DMS114 treated with DMSO at 0.1 percent for 48 hours (cell line): ENCODE data around the gene AGBL4.

Experiments used
- DNase-seq: peaks from one replicate; lab custom pipeline; 2025; ENCODE audit not compliant: unreplicated experiment; lab: John Stamatoyannopoulos, UW

AGBL4 gene

DNA sequence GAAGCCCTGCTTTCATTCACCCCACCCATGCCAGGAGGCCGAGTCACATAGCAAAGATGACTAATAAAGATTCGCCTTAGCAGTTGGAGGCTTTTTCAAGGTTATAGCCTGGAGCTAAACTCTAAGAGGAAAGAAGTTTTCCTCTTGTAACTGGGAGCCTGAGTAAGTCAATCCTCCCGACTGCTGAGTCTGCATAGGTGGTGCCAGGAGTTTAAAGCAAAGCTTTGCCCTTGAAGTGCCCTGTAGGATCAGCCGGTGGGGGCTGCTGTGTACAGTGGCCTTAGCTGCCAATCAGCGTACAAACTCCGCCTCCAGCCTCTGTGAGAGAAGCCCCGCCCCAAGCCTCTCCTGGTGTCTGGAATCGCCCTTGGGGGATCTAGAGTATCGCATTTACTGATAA is 1404.2 kb downstream of the AGBL4 start:
- DNase-seq, result no peak

DNA sequence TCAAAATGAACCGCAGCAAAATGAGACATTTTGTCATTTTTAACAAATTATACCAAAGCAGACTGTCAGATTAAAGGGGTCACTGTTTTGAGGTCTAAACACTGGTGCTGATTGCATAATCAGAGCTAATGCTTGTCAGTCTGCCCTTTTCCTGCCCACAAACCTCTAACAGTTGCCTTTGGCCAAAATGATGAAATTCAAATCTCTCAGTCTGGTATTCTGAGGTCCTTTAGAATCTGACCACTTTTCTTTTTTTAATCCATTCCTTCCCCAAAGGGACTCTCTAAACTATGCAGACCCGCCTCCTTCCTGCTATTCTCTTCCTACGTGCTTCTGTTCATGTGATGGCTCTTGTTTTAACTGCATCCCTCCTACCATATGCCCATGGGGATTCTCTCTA is 1406.5 kb downstream of the AGBL4 start:
- DNase-seq, result no peak

DNA sequence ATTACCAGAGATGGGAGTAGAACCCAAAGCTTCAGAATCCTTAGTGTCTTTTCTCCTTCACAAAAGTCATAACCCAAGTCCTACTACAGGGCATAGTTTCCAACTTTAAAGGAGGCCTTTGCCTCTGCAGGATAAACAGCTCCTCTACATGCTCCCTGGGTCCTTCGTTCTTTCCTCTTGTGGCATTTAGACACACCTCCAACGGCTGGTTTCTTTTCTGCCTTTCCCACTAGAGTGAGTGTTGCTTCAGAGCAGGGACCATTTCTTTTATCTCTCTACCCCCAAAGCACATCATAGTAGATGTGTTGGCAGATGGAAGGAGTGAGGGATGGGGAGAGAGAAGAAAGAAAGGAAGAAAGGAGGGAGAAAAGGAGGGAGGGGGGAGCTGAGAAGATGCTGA is 1407.0 kb downstream of the AGBL4 start:
- no peak for DNase-seq

DNA sequence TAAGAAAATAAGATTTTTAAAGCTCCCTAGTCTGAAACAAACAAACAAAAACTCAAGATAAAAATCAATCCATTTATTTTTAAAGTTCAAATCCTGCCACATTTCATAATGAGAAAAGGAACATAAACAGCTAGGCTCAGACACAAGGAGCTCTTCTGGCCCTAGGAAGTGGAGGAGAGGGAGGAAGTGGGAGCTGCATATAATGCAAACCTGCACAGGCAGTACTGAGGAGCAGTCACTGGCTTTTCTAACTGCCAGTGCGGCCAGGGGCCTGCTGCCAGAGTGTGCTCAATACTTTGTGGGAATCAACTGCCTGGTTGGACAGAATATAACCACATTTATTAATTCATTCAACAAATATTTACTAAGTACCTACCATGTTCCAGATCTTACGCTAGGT is 1411.9 kb downstream of the AGBL4 start:
- DNase-seq, result no peak

DNA sequence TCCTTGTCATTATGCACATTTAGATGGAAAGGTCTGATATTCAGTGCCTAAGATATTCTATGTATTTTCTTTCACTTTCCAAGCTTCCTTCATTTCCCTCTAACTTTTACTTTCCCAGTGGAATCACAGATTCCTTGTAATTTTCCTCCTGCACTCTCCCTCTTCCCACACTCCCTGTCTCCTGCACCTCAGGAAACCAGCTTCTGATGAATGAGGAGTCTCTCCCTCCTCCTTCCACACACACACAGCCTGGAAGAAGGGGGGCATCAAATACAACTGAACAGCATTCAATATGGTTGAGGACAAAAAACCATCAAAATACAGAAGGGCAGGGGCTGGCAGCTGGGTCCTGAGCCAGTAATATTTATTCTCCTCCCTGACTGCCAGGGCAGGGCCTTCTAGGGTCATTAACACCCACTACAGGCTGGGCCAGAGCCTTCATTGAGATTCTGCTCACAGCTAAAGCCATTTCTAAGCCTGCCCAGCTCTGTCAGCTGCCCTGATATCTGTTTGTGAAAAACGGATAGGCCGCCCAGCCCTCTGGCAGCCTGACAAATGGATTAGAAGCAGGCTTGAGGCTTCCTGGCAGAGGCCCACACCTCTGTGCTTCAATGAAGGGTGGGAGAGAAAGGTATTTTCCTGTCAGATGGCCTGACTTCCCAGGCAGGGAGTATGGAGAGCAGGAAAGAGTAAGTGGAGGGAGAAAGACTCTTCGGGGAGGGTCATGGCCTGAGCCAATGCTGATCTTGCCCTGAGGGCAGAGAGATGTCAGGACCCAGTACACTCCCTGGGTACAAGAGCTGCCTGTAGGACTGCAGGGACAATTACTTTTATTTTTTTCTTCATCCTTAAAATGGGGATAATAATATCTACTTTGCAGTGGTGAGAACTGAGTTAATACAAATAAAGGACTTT is 1412.9 kb downstream of the AGBL4 start:
- no peak for DNase-seq

DNA sequence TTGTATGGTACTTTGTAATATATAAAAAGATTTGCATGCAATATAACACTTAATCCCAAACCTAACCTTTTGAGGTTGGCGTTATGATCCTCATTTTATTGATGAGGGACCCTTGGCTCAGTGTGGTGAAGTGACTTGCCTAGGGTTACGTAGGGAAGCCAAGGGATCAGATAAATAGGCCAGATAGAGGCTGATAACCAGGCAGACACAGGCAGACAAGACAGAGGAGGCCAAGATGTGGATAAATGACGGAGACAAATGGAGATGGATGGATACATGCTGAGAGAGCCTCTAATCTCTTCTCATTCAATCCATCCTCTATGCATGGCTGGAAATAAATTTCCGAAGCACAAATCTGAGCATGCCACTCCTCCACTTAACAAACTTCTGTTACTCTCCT is 1414.9 kb downstream of the AGBL4 start:
- no peak for DNase-seq

DNA sequence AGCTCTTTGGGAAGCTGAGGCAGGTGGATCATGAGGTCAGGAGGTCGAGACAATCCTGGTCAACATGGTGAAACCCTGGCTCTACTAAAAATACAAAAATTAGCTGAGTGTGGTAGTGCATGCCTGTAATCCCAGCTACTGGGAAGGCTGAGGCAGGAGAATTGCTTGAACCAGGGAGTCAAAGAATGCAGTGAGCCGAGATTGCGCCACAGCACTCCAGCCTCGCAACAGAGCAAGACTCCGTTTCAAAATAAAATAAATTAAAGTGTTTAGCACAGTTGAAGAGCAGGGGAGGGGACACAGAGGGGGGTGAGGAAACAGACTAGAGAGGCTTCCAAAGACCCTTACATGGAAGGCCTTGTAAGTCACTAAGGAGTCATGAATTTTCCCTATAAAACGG is 1420.5 kb downstream of the AGBL4 start:
- no peak for DNase-seq

DNA sequence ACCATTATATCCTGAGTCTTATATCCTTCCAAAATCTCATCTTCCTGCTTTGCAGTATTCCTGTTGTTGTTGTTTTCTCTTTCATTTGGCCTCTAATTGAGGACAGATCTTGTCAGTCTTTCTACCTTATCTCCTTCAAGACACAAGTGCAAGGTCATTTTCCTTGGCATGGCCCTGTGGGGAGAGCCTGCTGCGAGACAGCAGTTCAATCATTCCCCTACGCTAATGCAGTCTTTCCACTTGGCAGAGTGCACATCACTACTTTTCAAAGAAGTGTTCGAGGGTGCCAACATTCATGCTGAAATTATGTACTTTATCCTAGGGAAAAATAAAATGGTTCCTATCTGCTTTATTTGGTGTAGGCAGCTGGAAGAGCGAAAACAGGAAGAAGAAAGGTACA is 1421.4 kb downstream of the AGBL4 start:
- DNase-seq, result no peak

DNA sequence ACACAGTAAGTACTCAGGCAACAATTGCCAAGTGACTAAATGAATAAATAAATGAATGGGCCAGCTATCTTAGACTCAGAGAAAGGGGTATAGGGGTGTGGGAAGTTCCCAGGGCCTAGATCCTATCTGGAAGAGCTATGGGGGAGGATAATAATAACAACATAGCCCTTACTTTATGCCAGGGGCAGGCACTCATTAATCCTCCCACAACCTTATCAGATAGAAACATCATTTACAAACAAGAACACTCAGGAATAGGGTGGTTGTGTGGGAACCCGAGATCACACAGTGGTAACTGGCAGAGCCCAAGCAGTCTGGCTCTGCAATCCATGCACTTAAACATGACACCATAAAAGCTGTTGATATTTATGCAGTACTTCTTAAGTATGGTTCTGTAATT is 1423.6 kb downstream of the AGBL4 start:
- DNase-seq, result no peak

DNA sequence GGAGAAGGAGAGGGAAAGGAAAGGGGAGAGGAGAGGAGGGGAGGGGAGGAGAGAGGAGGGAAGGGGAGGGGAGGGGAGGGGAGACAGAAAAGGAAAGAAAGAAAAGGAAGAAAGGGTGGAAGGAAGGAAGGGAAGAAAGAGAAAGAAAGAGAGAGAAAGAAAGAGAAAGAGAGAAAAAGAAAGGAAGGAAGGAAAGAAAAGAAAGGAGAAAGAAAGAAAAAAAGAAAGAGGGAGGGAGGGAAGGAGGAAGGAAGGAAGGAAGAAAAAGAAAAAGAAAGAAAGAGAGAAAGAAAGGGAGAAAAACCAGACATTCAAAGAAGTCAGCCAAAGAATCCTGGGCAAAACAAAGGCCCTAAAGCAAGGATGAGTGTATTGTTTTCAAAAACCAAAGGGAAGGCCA is 1426.1 kb downstream of the AGBL4 start:
- DNase-seq, result no peak

DNA sequence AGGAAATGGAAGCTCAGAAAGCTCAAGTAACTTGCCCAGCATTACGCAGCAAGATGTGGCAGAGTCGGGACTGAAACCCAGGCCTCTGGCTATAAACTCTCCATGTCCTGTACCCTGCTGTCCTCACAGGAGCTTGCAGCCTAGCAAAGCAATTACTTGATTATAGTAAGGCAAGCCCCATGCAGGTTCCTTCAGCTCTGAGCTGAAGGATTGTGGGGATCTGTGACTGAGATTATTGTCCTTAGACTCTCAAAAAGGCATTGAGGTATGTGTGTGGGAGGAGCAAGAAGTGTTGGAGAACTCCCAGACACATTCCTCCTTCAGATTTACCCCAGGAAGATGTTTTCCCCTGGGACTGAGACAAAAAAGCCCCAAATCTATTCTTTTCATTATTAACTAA is 1427.7 kb downstream of the AGBL4 start:
- DNase-seq, result no peak

DNA sequence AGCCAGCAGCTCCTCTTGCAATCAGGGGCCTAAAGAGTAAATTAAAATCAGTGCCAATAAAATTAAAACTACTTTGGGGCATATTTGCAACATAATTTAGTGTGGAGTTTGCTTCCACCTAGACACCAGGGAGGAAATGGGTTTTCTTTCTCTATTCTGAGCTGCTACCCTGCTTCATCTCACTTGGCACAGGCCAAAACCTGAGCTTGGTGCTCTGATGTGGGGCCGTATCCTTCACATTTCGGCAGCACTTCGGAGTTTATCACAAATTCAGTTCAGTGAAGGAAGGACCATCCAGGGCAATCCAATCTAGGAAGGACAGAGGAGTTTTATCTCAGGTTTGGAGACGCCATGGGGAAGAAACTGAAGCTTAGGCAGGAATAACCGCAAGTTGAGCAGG is 1428.1 kb downstream of the AGBL4 start:
- no peak for DNase-seq

DNA sequence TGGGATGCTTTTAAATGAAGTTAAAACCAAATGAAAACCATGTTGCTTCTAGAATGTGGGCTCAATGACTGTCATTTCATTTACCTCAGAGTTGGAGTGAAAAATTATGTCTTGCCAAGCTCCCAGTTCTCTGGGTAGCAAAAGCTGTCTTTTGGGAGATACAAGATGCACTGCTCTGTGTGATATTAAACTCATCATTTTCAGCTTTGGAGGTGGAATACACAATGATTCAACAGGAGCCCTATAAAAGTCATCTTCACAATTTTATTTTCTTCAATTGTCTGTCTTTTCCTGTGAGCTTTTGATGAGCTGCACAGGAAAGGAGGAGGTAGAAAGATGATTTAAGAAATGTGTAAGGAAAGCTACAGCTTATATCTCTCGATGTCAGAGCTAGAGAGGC is 1431.4 kb downstream of the AGBL4 start:
- no peak for DNase-seq

DNA sequence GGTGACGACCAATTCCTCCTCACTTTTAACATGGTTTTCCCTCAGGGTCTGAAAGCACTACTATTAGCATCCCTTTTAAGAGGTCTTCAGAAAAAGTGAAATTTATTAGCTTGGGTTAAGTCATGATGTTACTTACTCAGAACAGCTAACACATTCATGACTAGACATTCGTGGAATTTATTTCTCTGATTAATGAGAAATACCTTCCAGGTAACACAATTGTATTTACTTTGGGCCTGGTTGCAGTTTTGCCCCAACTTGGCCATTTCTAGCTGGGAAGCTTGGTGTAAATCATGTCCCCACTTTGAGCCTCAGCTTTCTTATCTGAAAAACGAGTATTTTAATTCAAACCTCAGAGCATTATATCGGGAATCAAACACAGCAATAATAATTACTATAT is 1432.6 kb downstream of the AGBL4 start:
- no peak for DNase-seq

DNA sequence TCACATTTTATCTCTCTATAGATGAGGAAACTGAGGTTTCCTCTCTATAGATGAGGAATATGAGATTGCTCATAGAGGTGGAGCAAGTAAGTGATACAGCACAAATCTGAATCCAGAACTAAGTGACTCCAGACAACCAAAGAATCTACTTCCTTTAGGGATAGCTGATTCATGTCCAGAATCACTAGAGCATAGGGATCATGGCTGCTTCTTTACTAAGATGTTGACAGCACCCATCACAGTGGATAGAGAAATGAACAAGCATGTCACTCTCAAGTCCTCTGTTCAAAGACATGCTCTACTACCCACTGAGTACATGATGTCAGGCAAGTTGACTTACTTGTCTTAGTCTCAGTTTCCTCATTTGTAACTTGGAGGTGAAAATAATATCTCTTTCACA is 1435.7 kb downstream of the AGBL4 start:
- DNase-seq, result no peak

DNA sequence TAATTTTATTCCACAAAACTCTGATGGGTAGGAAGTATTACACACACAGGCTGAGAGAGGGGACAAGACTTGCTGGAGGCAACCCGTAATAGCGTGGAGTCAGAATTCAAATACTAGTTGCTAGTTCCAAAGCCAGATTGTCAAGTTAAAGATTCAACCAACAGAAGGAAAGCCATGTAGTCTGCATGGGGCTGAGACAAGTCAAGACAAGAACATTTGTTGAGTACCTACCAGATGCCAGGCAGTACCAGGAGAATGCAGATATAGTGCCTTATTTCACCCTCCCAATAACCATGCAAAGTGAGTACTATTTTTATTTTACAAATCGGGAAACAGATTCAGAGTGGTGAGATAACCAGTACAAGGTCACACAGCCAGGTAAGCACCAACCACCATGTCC is 1441.3 kb downstream of the AGBL4 start:
- no peak for DNase-seq

DNA sequence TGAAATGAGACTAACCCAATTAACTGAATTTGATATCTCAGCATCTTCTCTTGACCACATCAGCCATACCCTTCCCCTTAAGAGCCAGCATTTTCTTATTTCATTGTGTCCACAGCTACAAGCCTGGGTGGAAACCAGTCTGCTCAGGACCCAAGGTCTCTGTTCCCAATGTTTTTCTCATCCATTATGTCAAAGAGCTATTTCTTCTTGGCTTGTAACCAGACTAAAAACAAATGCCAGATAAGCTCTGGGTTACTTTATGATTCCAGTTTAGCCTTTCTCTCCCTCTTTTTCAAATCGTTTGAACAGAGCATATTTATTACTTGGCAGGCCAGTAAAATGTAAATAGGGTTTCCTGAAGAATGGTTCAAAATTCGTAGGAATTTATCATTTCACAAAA is 1442.5 kb downstream of the AGBL4 start:
- DNase-seq, result no peak

DNA sequence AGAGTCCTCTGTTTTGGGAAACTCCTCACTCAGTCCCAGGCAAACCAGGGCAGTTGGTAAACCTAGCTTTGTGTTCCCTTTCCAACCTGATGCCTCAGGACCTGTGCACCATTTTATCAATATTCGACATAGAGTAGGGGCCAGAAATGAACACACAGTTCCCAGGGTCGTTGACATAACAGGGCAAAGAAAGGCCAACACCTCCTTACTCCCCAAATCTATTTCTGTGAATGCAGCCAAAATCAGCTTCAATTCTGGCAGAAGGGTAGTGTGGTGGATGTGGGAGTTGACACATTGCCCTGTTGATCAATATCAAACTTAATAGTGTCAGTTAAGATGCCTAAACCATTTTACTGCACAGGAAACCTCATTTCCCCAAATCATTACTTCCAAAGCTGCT is 1447.2 kb downstream of the AGBL4 start:
- DNase-seq, result no peak

DNA sequence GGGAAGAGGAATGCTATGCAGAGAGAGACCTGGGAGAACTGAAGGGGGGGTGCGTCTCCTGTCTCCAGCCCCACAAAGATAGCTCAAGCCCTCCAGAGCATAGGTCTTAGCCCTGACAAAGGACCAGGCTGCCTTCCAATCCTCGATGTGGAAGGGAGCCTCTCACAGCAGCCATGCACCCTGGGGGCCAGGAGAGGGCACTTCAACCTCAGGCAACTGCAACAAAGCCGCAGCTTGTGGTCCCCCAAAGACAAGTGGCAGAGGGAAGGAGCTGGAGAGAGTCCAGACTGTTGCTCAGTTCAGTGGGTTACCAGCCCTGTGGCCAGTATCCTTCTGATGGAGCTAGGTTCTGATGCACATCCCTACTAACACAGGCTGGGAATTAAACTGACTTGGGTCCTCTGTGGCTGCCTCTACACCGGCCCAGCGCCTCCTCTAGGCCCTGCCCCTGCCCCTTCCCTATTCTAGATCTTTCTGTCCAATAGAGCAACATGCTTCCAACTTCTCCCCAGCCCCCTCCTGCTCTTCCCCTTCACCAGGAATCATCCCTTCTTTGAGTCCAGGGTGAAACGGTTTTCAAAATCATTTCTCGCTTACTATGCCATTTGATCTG is 1451.0 kb downstream of the AGBL4 start:
- peak; percentile 69 for DNase-seq

DNA sequence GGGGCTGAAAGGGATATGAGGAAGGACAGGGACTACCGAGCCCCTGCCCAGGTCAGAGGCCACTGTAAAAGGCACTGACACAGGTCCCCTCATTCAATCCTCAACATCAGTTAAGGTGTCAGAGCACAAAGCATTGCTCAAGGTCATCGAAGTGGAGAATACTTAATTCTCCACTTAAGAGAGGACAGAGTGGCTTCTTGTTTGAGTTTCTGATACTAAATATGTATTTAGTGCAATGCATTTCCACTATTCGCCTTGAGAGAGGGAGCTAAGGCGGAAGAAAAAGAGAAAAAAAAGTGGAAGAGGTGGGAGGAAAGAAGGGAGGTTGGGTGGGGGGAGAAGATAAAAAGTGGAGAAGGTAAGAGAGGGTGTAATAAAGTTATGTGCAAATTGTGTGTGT is 1451.6 kb downstream of the AGBL4 start:
- no peak for DNase-seq

DNA sequence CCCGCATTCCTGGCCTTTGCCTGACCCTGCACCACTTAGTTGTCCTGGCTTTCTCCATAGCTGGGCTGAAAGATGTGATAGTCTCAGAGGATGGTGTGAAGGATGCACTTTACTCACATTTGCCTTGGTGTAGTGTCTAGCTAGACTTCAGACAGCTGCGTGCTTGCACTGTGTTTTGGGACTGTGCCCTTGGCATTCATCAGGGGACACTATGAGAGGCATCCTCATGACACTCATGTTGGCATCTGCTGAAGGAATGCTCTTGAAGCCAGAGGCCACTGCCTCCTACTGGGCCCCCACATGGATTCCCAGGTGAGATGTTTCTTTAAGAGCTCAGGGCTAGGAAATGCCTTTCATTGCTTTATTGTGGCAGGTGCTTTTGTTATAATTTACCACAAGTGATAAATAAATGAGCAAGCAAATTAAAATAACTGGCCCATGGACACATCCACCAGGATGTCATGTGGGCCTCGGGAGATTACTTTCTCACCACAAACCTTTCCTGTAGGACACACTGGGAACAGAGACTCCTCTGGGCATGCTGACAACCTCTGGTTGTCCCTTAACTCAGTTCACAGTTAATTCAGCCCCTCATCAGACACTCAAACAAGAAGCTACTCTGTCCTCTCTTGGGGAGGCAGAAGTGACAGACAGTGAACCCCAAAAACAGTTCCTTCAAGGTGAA is 1452.3 kb downstream of the AGBL4 start:
- DNase-seq, result no peak

DNA sequence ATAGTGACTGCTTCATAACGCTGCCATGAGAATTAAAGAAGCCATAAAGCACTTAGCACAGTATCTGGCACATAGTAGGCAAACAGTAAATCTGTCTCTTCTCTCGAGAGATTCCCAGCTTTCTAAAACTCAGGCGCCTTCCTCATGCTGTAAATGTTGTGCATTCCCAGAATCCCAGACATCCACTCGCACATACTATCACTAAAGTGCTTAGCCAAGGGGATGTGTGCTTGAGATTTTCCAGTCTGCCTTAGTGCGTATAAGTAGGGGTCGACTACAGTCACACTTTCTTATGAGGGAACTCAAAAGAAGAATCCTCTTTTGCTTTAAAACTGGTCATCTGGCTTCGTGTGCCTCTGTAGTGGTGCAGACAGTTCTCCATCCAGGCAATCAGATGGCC is 1453.2 kb downstream of the AGBL4 start:
- DNase-seq, result no peak
